Eye (tissue), 1 donor: ENCODE measurements around the gene WDR48.

Experiments
- DNase-seq: peaks from one replicate; pipeline ENCODE4 v3.0.0-alpha.2; 2015

Gene WDR48

DNA sequence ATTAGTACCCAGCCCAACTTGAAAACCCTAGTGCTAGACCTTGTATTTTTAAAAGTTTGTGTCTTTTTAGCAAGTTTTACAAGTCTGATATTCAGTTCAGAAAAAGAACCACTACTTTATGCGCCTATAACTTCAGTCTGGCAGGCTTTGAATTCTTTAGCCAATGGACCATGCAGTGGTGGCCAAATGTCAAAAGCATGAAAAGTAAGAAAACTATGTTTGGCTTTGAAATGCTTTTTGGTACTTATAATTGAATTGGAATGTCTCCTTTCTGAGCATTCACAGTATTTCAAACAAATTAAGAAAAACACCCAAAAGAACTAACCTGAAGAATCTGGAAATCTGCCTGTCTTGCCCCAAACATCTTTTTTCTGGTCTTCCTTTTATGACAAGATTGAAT, 12.8 kb downstream of the WDR48 start:
- no peak for DNase-seq

DNA sequence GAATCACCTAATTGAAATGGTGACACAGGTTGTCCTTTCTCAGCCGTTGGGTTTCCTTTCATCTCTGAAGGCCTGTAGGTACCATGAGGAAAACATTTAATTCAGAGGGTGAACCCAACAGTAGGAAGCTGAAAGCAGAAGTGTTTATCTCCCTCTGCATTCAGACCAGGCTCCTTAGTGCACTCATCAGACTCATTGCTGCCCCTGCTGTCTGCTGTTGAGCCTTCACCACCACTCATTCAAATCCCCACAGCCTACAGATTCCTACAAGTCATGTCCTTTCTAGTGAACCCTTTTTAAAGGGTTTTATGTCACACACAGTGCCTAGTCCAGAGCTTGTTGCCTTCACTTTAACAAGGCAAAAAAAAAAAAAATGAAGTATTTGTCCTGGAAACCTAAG, 13.4 kb downstream of the WDR48 start:
- no peak for DNase-seq

DNA sequence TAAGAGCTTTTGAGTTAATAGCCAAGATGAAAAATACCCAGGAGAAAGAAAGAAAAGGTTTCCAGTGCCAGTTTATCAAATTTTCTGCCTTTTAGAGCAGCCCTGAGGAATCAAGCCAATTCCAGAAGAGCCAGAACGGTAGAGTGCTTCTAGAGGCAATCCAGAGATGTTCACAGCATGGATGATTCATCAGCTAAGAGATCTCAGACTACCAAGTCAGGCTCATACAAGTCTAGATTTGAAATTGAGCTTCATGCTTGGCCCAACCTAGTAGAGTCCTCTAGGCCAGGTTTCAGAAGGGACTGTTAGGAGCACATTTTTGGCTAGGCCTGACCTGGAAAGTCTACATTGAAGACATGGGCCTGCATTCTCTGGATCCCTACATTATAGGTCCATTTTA, 15.5 kb downstream of the WDR48 start:
- no peak for DNase-seq

DNA sequence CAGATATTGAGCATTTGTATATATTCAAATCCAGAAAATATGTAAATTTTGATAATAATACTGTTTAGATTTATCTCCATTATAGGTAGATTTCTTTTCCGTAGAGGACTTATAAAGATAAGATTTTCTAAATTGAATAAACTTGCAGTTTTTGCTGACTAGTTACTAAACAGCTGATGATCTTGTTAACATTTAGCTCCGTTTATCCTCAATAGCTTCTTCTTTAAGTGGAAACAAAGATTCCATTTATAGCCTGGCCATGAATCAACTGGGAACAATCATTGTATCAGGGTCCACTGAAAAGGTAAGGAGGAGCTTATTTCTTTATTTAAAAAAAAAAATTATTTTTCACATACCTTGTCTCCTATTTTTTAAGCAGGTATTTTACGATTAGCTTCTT, 16.7 kb downstream of the WDR48 start:
- DNase-seq, result no peak

DNA sequence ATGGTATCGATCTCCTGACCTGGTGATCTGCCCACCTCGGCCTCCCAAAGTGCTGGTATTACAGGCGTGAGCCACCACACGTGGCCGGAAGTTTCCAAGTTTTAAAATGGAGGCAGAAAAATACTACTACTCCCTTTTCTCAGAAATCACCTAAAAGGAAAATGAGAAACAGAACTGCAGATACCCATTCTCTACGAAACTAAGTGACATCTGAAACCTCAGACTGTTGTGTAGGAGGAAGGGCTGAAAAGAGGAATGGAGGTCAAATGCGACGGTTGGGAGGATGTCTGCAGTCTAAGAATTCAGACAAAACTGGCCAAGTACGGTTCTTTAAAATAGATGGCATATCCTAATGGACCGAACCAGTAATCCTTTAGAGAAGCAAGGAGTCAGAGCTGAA, 24.1 kb downstream of the WDR48 start:
- DNase-seq, result no peak

DNA sequence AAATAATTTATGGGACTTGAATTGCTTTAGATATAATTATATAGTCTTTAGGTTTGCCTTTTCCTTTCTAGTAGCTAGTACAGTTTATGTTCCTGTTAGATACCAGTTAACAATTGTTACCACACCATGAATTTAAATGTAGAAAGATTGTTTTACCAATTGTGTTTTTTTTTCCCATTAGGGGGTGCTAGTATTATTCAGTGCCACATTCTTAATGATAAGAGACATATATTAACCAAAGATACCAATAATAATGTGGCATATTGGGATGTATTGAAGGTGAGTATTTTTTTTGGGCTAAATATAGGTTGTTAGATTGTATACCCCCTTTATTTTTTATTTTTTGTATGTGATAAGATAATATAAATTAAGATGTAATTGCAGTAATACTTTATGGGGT, 27.7 kb downstream of the WDR48 start:
- DNase-seq, result no peak

DNA sequence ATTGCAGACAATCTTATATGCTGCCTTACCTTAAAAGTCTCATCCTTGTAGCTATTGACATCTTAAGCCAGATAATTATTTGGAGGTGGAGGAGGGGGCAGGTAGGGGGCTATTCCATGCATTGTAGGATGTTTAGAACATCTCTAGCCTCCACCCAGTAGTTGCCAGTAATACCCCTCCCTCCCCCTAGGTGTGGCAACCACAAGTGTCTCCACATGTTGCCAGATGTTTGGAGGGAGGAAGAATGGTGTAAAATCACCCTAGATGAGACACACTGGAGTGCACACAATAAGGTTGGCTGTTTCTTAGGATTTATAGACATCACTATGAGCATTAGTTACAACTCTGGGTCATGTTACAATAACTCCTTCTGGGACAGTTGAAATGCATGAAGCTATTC, 28.2 kb downstream of the WDR48 start:
- no peak for DNase-seq

DNA sequence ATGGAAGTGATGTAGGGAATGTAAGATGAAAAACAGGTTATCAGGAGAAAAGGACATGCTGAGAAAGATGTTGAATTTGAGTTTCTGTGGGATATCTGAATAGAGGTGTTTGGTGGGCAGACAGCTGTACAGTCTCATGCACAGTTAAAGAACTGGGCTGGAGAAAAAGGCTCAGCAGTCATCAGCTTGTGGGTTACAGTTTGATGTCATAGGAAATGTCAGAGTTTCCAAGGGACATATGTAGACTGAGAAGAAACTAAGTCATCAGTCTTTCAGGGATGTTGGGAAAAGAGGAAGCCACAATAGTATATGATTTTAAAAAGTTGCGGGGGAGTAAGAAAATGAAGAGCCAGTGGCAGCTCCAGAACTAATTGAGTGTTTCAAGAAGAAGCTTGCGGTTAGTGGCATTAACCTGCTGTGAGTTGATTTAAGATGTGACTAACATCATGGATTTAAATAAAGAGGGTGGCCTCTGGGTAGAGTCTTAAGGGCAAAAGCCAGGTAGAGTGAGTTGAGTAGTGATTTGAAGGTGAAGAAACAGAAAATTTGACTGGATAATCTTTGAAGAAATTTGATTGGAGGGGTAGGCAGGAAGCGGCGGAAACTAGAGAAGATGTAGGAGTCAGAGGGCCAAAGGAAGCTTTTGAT, 31.0 kb downstream of the WDR48 start:
- no peak for DNase-seq

DNA sequence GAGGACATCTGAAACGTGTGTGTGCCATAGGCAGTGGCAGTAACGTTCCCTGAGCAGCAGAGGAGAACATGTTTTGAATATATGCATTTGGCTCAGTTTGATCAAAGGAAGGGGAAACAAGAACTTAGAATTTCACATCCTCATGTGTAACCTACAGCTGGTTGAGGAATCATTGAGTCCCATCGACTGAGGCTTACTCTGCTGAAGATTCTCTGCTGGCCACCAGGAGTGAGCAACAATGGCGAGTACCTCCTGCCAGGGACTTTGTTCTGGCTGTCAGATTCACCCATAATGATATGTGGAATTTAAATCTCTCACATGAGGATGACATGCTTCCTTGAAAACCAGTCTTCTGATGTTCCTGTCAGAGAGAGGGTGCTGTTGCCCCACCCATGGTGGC, 34.3 kb downstream of the WDR48 start:
- no peak for DNase-seq

DNA sequence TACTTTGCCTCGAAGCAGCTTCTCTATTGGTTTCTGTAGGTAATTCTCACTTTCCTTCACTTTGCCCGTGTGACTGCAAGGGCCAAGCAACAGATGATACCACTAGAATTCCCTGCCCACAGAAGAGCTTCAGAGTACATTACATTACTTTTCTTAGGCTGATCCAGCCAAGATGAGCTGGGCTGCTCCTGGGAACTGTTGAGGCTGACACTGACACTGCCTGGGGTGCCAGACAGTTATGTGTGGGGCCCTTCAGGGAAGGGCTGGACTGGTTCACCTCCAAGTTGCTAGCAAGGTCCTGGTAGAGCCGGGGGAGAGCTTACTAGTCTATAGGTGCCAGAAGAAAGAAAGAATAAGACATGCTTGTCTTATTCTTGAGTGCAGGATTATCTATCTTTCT, 36.6 kb downstream of the WDR48 start:
- DNase-seq, result no peak

DNA sequence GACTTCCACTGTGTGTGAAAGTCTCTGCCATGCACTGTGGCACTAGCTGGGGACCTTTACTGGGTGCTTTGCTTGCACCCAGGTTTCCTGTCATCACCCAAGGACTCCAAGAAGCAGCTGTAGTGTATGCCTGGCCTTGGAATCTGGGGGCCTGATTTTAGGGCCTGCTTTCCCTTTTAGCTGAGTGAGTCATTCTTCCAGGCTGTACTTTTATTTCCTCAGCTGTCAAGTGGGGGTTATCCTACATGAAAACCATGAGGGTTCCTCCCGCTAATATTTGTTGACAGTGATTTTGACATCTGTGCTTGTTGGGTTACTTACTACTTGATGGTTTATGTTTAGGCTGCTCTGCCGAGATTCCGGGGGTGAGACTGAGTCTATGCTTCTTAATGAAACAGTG, 37.1 kb downstream of the WDR48 start:
- DNase-seq, result no peak

DNA sequence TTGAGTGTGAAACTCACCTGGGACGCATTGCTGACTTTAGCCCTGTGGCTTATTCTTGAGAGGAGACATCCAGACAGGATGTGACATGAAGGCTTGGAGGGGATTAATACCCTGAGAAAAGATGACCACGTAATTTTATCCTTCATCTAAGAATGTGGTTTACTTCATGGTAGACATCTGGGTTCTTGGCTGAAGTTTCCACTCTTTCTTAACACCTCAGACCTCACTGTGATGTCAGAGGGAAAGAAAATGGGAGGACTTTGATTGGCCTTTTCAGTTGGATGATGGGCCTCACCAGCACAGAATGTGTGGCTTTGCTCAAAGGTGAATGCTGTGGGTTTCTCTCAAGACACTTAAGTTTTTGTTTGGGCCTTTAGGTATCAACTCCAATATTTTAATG, 39.1 kb downstream of the WDR48 start:
- no peak for DNase-seq

DNA sequence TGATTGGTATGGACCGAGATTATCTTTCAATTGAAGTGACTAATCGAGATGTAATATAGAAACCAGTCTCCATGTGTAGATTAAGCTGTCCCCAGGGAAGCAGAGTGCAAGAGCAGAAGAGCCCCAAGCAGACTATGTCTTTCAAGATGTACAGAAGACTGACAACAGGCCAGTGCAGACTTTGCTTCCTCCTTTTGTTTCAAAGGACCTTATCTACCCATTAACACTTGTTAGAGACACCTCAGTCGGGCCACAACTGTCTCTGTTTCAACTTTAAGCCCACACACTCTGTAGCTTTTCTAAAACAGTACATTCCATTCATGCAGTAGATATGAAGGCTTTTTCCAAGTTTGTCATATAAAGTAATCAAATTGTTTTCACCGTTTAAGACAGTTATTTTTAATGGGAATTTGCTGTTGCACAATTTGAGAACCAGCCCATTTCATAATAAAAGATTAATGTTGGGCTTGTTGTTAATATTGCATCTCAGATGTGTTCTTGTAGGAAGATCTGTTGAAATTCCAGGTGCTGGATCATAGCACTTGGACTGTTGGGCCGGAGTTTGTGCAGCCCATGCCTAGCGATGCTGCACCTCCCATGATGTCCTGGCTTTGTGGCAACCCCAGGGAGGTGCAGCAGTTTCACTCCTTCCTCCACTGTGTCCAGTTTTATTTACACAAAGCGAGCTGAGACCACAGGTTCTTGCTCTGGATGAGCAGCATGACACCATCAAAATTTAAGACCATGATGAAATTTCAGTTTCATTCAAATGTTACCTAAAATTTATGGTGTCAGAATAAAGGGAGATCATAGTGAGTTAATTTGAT, 43.2 kb downstream of the WDR48 start:
- DNase-seq, result no peak

DNA sequence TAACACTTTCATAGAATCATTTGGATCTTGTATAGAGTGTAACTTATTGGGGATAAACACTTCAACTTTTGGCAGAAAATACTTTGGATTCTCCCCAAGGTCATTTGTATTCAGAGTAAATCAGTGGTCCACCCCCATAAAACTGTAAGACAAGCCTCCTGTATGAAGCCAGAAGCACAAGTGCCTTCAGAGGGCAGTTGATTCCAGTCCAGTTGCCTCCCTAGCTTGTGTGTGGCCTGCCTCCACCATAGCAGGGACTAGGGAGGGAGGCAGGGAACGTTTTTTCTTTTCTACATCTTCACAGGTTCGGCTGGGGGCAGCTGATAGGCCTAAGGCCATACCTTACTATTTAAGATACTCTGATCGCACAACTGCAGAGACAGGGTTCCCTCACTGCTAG, 44.0 kb downstream of the WDR48 start:
- no peak for DNase-seq

DNA sequence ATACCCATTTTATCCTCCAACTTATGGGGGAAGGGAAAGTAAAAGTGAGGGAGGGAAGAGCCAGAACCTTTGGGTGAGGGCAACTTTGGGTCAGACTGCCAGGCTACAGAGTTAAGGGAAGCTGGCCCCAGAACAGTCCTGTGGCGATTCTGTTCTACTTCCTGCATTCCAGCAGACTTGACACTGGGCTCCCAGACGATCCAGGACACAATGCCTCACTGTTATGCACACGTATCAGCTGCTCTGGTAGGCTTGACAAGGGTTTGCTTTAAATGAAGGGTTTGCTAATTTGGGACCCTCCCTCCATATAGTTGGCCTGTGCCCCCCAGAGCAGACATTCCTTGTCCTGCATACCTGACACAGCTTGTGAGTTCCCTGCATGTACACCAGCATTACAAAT, 45.0 kb downstream of the WDR48 start:
- peak; percentile 10 for DNase-seq

DNA sequence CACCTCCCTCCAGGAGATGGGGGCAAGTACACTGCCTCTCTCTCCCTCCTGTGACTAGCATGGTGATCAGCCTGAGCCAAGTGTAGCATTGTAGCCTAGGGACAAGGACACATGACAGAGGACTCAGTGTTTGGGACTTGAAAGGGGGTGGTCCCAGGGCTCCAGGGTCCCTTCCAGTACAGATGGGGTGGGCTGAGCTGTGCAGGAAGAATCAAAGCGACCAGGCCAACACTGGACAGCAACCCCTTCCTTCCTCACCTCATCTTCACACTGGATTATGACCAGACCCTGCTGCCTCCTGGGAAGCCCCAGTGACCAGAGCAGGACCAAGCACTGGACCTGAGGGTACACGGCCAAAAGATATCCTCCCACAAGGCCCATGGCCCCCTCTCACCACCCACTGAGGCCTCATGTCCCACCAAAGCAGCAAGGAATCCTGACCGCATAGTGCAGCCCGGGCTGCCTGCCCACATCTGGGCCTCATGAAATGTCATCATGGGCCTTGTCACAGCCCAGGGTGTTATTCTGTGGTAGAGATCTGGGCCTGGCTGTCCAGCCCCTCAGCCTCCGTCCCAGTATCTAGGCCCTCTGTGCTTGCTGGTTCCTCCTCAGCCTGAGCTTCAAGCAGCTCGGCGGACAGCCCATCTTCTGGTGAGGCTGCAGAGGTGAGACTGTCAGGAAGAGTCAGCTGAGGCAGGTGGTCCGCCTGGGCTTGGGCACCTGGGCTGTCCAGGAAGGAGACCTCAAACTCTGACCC, 46.1 kb downstream of the WDR48 start:
- DNase-seq, result no peak

DNA sequence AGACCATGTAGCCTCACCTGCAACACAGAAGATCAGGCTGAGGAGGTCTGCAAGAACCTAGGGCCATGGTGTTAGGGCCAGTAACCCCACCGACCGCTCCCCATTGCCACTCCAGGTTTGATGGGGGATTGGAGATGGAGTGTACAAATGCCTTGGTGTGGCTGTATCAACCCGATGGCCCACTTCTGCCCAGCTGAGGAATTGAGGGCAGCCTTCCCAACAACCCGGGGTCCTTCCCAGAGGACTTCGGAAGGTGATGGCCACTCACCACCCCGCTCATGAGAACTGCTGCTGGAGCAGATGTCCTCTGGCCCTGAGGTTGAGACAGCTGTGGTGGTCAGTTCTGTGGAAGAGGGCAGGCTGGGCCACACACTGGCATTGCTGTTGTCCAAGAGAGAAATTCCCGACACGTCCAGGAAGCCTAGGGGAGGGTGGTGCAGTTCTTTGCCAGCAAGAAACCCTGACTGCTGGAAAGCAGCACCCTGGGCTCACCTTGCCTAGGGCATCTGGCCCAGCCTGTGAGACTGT, 46.7 kb downstream of the WDR48 start:
- no peak for DNase-seq

DNA sequence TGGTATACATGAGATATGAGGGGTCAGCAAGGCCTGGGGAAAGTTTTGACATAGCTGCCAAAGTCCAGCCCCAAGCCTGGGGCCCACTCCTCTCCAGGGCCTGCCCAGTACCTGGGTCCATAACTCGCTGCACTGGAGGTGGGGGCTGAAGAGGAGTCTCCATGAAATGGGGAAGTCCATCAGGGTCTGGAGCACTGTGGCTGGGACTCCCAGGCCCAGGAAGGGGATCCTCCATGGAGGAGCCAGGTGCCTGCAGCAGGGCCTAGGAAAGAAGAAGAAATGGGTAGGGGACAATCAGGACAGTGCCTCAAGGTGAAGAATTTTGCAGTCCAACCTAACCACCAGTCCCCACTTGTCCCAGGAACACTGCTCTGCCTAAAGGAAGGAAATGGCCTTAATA, 47.4 kb downstream of the WDR48 start:
- DNase-seq, result no peak

DNA sequence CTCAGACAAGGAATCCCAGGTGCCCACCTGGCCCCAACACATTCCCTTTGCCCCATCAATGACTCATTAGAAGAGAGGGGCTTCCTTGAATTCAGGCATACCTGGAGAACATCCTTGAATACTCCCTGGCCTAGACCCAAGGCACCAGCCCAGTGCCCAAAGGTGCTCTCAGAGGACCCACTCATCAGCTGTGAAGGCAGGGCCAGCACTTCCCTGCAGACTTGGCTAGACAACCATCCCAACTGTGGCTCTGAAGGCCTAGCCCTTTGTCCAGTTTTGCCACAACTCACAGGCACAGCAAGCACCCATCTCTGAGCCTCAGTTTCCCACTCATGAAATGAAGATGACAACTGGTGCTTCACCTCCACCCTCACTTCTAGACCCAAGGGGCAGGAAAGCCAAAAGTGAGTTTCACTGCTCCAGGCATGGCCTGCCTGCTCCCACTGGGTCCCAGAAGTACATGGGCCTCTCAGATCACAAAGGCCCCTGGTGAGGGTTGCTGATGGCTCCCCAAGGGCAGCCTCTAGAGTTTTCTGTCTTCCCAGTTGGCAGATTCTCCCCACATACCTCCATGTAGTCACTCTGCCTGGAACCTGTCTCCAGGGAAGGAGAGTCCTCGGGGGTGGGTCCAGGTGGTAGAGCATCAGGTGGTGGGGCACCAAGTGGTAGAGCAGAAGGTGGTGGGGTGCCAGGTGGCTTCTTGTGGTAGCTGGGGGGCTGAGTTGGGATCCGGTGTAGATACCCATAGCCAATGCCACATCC, 48.1 kb downstream of the WDR48 start:
- no peak for DNase-seq

DNA sequence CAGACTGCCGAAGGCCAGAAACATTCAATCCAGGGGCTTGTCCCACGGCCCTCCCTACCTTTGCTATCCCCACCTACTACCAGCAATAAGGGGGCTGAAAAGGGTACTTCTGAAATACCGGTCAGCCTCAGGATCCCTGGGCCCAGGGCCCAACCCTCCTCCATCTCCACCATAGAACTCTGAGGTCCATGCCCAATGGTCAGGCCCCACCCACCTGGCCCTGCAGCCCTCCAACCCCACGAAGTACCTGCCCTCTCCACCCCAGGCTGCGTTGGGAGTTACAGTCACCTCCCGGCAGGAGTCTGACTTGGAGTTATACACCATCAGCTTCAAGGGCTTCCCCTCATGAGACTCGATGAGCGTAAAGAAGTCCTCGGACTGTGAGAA, 48.7 kb downstream of the WDR48 start:
- no peak for DNase-seq

DNA sequence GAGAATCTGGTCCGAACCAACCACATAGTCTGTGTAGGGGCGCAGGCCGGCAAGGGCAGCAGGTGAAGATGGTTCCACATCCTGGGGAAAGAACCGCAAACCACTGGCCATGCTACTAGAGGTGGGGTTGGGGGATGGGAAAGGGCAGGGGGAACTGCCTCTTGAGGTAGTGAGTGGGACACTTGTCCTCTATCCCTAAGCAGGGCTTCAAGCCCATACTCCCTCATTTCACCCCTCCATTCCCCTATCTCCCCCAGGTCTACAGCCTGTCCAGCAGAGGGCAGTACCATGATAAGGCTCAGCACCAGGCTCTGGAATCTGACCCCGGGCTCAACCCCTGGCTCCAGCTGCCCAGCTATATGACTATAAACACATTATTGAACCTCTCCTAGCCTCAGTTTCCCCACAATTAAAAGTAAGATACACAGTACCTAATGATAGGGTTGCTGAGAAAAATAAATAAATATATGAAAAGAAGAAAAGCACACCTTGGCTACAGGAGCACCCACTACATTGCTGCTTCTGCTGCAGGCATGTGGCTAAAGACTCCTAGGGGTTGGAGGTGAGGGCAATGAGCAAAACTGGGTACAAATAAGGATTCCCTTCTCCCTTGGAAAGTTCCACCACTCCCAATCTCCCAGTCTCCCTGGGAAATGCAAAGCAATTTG, 49.3 kb downstream of the WDR48 start:
- DNase-seq, result peak; percentile 45
